WI38 (cell line): ENCODE results near the gene SLC6A7.

Experiments used
- H3K4me3 ChIP-seq: 2 replicates; pipeline ENCODE4 v1.5.1; 2011; ENCODE audit warnings: low read depth, mild to moderate bottlenecking, control low read depth, low read length
- CTCF ChIP-seq: IDR thresholded peaks from 2 replicates; pipeline ENCODE4 v1.5.1; 2012; ENCODE audit warnings: low read depth, mild to moderate bottlenecking, control low read depth, low read length

Gene SLC6A7

GRCh38 chr5:150156540-150156939 lies 33.3 kb upstream of the SLC6A7 start:
- TF ChIP-seq CTCF = no peak

GRCh38 chr5:150157168-150157567 lies 32.7 kb upstream of the SLC6A7 start:
- no peak for TF ChIP-seq CTCF
- no peak overlapping the region for H3K4me3 ChIP-seq

More at GRCh38 chr5:150156540-150156939, 33.3 kb upstream of the SLC6A7 start:
- no peak overlapping the region for H3K4me3 ChIP-seq

- no peak overlapping the region for H3K4me3 ChIP-seq
- no peak for TF ChIP-seq CTCF
Measured at GRCh38 chr5:150158170-150158949, 31.5 kb upstream of the SLC6A7 start.

DNA sequence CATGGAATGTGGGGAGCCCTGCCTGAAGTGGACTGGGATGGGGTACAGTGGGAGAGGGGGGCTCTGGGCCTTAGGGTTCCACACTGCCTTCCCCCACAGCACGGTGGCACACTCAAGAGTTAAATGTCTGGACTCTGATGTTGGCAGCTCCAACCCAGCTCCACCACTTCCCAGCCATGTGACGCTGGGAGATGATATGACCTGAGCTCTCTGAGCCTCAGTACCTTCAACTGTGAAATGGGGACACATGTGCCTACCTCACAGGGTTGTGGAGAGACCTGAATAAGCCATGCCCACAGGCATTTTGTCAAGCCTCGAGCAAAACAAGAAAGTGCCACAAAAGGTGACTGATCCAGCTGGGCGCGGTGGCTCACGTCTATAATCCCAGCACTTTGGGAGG lies 30.8 kb upstream of the SLC6A7 start:
- no peak overlapping the region for H3K4me3 ChIP-seq
- TF ChIP-seq CTCF = no peak

DNA sequence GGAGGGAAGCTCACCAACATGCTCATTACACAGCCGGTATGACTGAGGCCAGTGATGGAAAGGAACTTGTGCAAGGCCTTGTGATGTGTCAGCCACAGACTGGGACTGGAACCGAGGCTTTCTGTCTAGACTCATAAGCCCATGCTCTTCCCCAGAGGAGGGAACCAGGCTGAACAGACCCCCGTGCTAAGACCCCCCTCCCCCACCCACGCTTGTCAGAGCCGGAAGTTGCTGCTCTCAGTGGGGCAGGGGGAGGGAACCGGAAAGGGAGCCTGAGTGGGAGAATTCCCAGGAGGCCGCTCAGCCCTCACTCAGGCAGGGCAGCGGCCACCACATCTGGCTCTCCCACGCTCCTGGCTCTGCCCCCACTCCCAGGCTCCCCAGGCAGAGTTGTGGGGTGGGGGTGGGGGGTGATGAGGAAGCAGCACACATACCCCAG lies 30.1 kb upstream of the SLC6A7 start:
- H3K4me3 ChIP-seq = no peak overlapping the region
- TF ChIP-seq CTCF = no peak

GRCh38 chr5:150160448-150161081 lies 29.3 kb upstream of the SLC6A7 start:
- no peak for TF ChIP-seq CTCF
- H3K4me3 ChIP-seq = no peak overlapping the region
